Measurements from ENCODE around the gene AMFR. TPM values are rescaled to one million over a fixed set of nuclear protein-coding genes. Genes with fewer than 3 reads are reported as not detected.

Gene AMFR
- total RNA-seq, 1 experiment from 2014 or later = 48.1 TPM

- CTCF ChIA-PET = no interaction called here
These were observed 16.1 kb downstream of the AMFR start for GRCh38 chr16:56409195-56409594.

GRCh38 chr16:56408379-56409098, 16.8 kb downstream of the AMFR start:
- no peaks in the 10 kb centered on the region for H3K4me1 ChIP-seq (ENCODE audit: insufficient read depth, low read length, poor library complexity, severe bottlenecking)
- ChIA-PET CTCF (no interaction called here), POLR2A (ENCODE audit: low non-redundant PET) (no interaction called here)
- intact Hi-C loops (cut with micrococcal nuclease; ENCODE audit: unreplicated experiment) = no loop called here
- H3K9me3 ChIP-seq (ENCODE audit: low read depth, low read length, poor library complexity, severe bottlenecking) = no peaks in the 10 kb centered on the region
- DNase-seq (ENCODE audit: low spot score) = no peak
- peaks cover 45% of the 10 kb centered on the region for H3K36me3 ChIP-seq (ENCODE audit: insufficient read depth, low read length, poor library complexity, severe bottlenecking)
- no TSS peak for BruUV-seq (replicated peaks)
- H3K27me3 ChIP-seq (replicated peaks; ENCODE audit: insufficient read depth, low read depth, low read length, poor library complexity) = no peaks in the 10 kb centered on the region
- no peak overlapping the region for H3K27ac ChIP-seq (ENCODE audit: low read depth, low read length, poor library complexity, severe bottlenecking)
- no peak overlapping the region for H3K4me3 ChIP-seq (ENCODE audit: low read depth, low read length, poor library complexity, severe bottlenecking)
- TF ChIP-seq CTCF (conservative IDR thresholded peaks at IDR 0.05; ENCODE audit: low read depth, low read length) (no peak), EZH2 (IDR thresholded peaks at IDR 0.05; ENCODE audit: borderline replicate concordance, low read depth, low read length, poor library complexity, severe bottlenecking) (no peak)

More at GRCh38 chr16:56409195-56409594, 16.1 kb downstream of the AMFR start:
- no peak overlapping the region for H3K27ac ChIP-seq (ENCODE audit: low read depth, low read length, poor library complexity, severe bottlenecking)
- no peaks in the 10 kb centered on the region for H3K9me3 ChIP-seq (ENCODE audit: low read depth, low read length, poor library complexity, severe bottlenecking)
- TF ChIP-seq EZH2 (IDR thresholded peaks at IDR 0.05; ENCODE audit: borderline replicate concordance, low read depth, low read length, poor library complexity, severe bottlenecking) (no peak), CTCF (conservative IDR thresholded peaks at IDR 0.05; ENCODE audit: low read depth, low read length) (no peak)
- H3K27me3 ChIP-seq (replicated peaks; ENCODE audit: insufficient read depth, low read depth, low read length, poor library complexity) = no peaks in the 10 kb centered on the region
- no TSS peak for BruUV-seq (replicated peaks)
- intact Hi-C loops (cut with micrococcal nuclease; ENCODE audit: unreplicated experiment) = no loop called here
- POLR2A ChIA-PET (ENCODE audit: low non-redundant PET) = no interaction called here
- DNase-seq (ENCODE audit: low spot score) = no peak
- H3K36me3 ChIP-seq (ENCODE audit: insufficient read depth, low read length, poor library complexity, severe bottlenecking) = peaks cover 44% of the 10 kb centered on the region
- no peaks in the 10 kb centered on the region for H3K4me1 ChIP-seq (ENCODE audit: insufficient read depth, low read length, poor library complexity, severe bottlenecking)
- H3K4me3 ChIP-seq (ENCODE audit: low read depth, low read length, poor library complexity, severe bottlenecking) = no peak overlapping the region

- Histone ChIP-seq H3K4me1 (ENCODE audit: insufficient read depth, low read length, poor library complexity, severe bottlenecking) (no peaks in the 10 kb centered on the region), H3K27ac (ENCODE audit: low read depth, low read length, poor library complexity, severe bottlenecking) (no peak overlapping the region), H3K9me3 (ENCODE audit: low read depth, low read length, poor library complexity, severe bottlenecking) (no peaks in the 10 kb centered on the region), H3K36me3 (ENCODE audit: insufficient read depth, low read length, poor library complexity, severe bottlenecking) (peaks cover 48% of the 10 kb centered on the region), H3K4me3 (ENCODE audit: low read depth, low read length, poor library complexity, severe bottlenecking) (no peak overlapping the region), H3K27me3 (replicated peaks; ENCODE audit: insufficient read depth, low read depth, low read length, poor library complexity) (no peaks in the 10 kb centered on the region)
- no TSS peak for BruUV-seq (replicated peaks)
- intact Hi-C loops (cut with micrococcal nuclease; ENCODE audit: unreplicated experiment) = no loop called here
- TF ChIP-seq EZH2 (IDR thresholded peaks at IDR 0.05; ENCODE audit: borderline replicate concordance, low read depth, low read length, poor library complexity, severe bottlenecking) (no peak), CTCF (conservative IDR thresholded peaks at IDR 0.05; ENCODE audit: low read depth, low read length) (no peak)
- ChIA-PET POLR2A (ENCODE audit: low non-redundant PET) (no interaction called here), CTCF (no interaction called here)
- no peak for DNase-seq (ENCODE audit: low spot score)
These were observed 19.2 kb downstream of the AMFR start for GRCh38 chr16:56405977-56406672.
